Endothelial cell (in vitro differentiated cells): ENCODE data around the gene CBLN3. TPM values are rescaled to one million over a fixed set of nuclear protein-coding genes. Genes with fewer than 3 reads are reported as not detected.

Experiments
- DNase-seq: peaks from one replicate; pipeline ENCODE4 v3.0.0; 2021; ENCODE audit warnings: low spot score
- H3K27ac Mint-ChIP-seq: one replicate; pipeline ENCODE4 v1.8.0; 2021; ENCODE audit warnings: mixed read lengths, inconsistent platforms; ENCODE audit not compliant: unreplicated experiment
- H3K27me3 Mint-ChIP-seq: one replicate; pipeline ENCODE4 v1.8.0; 2021; ENCODE audit warnings: mild to moderate bottlenecking, moderate library complexity, mixed read lengths, inconsistent platforms; ENCODE audit not compliant: unreplicated experiment
- H3K36me3 Mint-ChIP-seq: one replicate; pipeline ENCODE4 v1.8.0; 2021; ENCODE audit warnings: mild to moderate bottlenecking, low read depth, mixed read lengths, inconsistent platforms; ENCODE audit not compliant: unreplicated experiment
- H3K4me1 Mint-ChIP-seq: one replicate; pipeline ENCODE4 v1.8.0; 2021; ENCODE audit warnings: mild to moderate bottlenecking, mixed read lengths, inconsistent platforms; ENCODE audit not compliant: unreplicated experiment
- H3K4me3 Mint-ChIP-seq: one replicate; pipeline ENCODE4 v1.8.0; 2021; ENCODE audit warnings: mild to moderate bottlenecking, mixed read lengths, inconsistent platforms; ENCODE audit not compliant: unreplicated experiment
- H3K9me3 Mint-ChIP-seq: one replicate; pipeline ENCODE4 v1.8.0; 2021; ENCODE audit warnings: mixed read lengths, inconsistent platforms; ENCODE audit not compliant: unreplicated experiment
- CTCF ChIP-seq: fragments of 200-600 bp; sonication (generic); IDR thresholded peaks from one replicate; pipeline ENCODE4 v1.5.0; 2021; ENCODE audit warnings: antibody characterized with exemption; ENCODE audit not compliant: unreplicated experiment
- total RNA-seq: library from RNA; stranded (reverse); fragmentation: NEBNext Ultra II Directional; extraction: Animal tissue kit (Norgen Biotek cat#: 25700); gene quantifications from one replicate; pipeline ENCODE4 v1.2.1, GENCODE V29; 2021; ENCODE audit not compliant: unreplicated experiment

CBLN3 gene
- total RNA-seq, 1 donor from 2014 or later = 1.5 TPM

GRCh38 chr14:24465368-24465767 is 35.9 kb upstream of the CBLN3 start:
- Mint-ChIP-seq H3K4me1 (no peaks in the 10 kb centered on the region), H3K4me3 (no peak overlapping the region), H3K27me3 (peaks cover 8% of the 10 kb centered on the region), H3K36me3 (peaks cover 10% of the 10 kb centered on the region), H3K9me3 (no peaks in the 10 kb centered on the region), H3K27ac (no peak overlapping the region)
- no peak for TF ChIP-seq CTCF
- DNase-seq = no peak

DNA sequence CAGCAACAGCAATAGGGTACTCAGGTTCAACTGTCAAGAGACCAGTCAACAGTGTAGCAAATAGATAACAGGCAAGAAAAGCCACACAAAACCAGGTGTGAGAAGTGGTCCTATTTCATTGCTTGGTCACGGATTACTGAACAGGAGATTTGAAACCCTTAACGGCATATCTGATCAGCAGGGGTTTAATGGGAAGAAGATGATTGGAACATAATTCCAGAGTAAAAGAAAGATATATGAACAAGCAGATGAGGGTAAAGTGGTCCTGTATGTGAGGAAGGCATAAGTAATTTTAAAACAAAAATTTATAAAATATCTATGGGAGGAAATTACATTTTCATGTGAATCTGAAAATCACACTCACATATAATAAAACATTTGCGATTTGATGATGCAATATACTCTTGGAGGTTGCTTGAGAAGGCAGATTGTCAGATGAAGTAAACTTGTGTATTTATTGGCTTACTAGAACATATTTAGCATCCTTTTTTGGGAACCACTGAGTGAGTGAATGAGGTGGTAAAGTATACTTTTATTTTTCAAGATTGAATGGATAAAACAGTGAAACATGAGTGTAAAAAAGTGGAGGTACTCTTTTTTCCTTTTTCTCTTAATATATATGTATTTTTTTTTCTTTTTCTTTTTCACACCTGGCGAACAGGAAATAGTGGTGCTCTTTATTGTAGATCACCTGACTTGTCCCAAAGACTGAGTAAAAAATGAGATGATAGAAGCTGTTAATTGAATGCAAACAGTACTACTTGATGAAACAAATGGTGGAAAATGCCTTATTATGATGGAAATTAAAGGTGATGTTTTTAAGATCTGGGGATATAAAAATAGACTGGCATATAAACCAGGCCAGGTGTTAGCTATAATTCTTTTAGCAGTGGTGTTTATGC is 34.7 kb upstream of the CBLN3 start:
- Mint-ChIP-seq H3K4me1 (peaks cover 11% of the 10 kb centered on the region), H3K4me3 (no peak overlapping the region), H3K27ac (no peak overlapping the region), H3K9me3 (no peaks in the 10 kb centered on the region), H3K36me3 (peaks cover 10% of the 10 kb centered on the region), H3K27me3 (peaks cover 10% of the 10 kb centered on the region)
- no peak for DNase-seq
- TF ChIP-seq CTCF = no peak

GRCh38 chr14:24463017-24463883 is 33.8 kb upstream of the CBLN3 start:
- Mint-ChIP-seq H3K4me1 (peaks cover 19% of the 10 kb centered on the region), H3K4me3 (no peak overlapping the region), H3K27ac (no peak overlapping the region), H3K36me3 (peaks cover 10% of the 10 kb centered on the region), H3K27me3 (peaks cover 10% of the 10 kb centered on the region), H3K9me3 (no peaks in the 10 kb centered on the region)
- no peak for DNase-seq
- no peak for TF ChIP-seq CTCF

- no peak for TF ChIP-seq CTCF
- Mint-ChIP-seq H3K27me3 (peaks cover 12% of the 10 kb centered on the region), H3K9me3 (no peaks in the 10 kb centered on the region), H3K27ac (no peak overlapping the region), H3K36me3 (peaks cover 10% of the 10 kb centered on the region), H3K4me3 (no peak overlapping the region), H3K4me1 (peaks cover 28% of the 10 kb centered on the region)
- no peak for DNase-seq
Observed at GRCh38 chr14:24461336-24461735, 31.9 kb upstream of the CBLN3 start.
